ENCODE measurements around the gene SMPDL3B. TPM values are rescaled to one million over a fixed set of nuclear protein-coding genes. Genes with fewer than 3 reads are reported as not detected.

SMPDL3B gene
- 0.29 TPM in 1 of 2 replicates, not detected in the other for total RNA-seq

GRCh38 chr1:27934818-27935549 is at the start of gene SMPDL3B:
TSS of gene SMPDL3B (plus strand) at chr1:27935000. CDS start at chr1:27935184, 184 bp downstream.

GRCh38 chr1:27959792-27960603 is 25.2 kb downstream of the SMPDL3B start, which contains the start of gene XKR8:
TSS of gene XKR8 (plus strand) at chr1:27959973. CDS start at chr1:27960070, 97 bp downstream.

Other genes starting within 250 kb of the SMPDL3B start
- gene FAM76A, start 209.0 kb upstream of the SMPDL3B start, total RNA-seq, result 5.2 and 11.8 TPM in 2 replicates
- gene STX12, start 161.8 kb upstream of the SMPDL3B start, total RNA-seq, result 40.8 and 43.9 TPM in 2 replicates
- 26.1 and 33.1 TPM in 2 replicates for gene PPP1R8, start 104.2 kb upstream of the SMPDL3B start, total RNA-seq
- 1.2 and 9.1 TPM in 2 replicates for gene THEMIS2, start 62.5 kb upstream of the SMPDL3B start, total RNA-seq
- gene RPA2, start 20.4 kb upstream of the SMPDL3B start, total RNA-seq, result 15.0 and 17.5 TPM in 2 replicates
- gene XKR8, start 25.0 kb downstream of the SMPDL3B start, total RNA-seq, result 5.5 and 6.2 TPM in 2 replicates
- 8.7 and 9.8 TPM in 2 replicates for gene EYA3, start 153.6 kb downstream of the SMPDL3B start, total RNA-seq
- not detected in 2 replicates for gene PTAFR, start 241.7 kb downstream of the SMPDL3B start, total RNA-seq

All from cardiac ventricle fibroblast (primary cell).